SK-N-SH treated with all-trans-retinoic acid at 6 μM for 48 hours (cell line): ENCODE measurements around the gene BTG3.

Experiments used
- ATAC-seq: fragments of 200-7000 bp; cut with Tn5 transposase; 3 replicates; pipeline ENCODE4 v1.9.1; 2020; ENCODE audit warnings: mild to moderate bottlenecking, moderate library complexity
- ARNTL ChIP-seq: fragments of 450-650 bp; formaldehyde crosslinking; IDR thresholded peaks from 2 replicates; pipeline ENCODE4 v1.5.0; 2020; ENCODE audit warnings: low read depth, mild to moderate bottlenecking, moderate library complexity, borderline replicate concordance
- BACH2 ChIP-seq: fragments of 250-450 bp; sonication (Bioruptor Pico); IDR thresholded peaks from 2 replicates; pipeline ENCODE4 v1.9.0; 2021; ENCODE audit warnings: mild to moderate bottlenecking, borderline replicate concordance
- CSDC2 ChIP-seq: fragments of 250-450 bp; sonication (Bioruptor Pico); IDR thresholded peaks from 2 replicates; pipeline ENCODE4 v1.5.0; 2020; ENCODE audit warnings: mild to moderate bottlenecking, moderate library complexity
- ESRRG ChIP-seq: fragments of 250-450 bp; sonication (Bioruptor Pico); IDR thresholded peaks from 2 replicates; pipeline ENCODE4 v1.6.1; 2021; ENCODE audit warnings: mild to moderate bottlenecking
- ISL1 ChIP-seq: fragments of 250-450 bp; sonication (Bioruptor Pico); IDR thresholded peaks from 2 replicates; pipeline ENCODE4 v2.1.2; 2022; ENCODE audit warnings: mild to moderate bottlenecking, moderate library complexity
- RARB ChIP-seq: fragments of 250-450 bp; sonication (Bioruptor Pico); IDR thresholded peaks from 2 replicates; pipeline ENCODE4 v1.8.0; 2021; ENCODE audit warnings: mild to moderate bottlenecking, moderate library complexity
- SNAI2 ChIP-seq: fragments of 250-450 bp; sonication (Bioruptor Pico); IDR thresholded peaks from 2 replicates; pipeline ENCODE4 v1.5.0; 2020; ENCODE audit warnings: mild to moderate bottlenecking, moderate library complexity
- TCF4 ChIP-seq: fragments of 250-450 bp; sonication (Bioruptor Pico); IDR thresholded peaks from 2 replicates; pipeline ENCODE4 v1.8.0; 2021; ENCODE audit warnings: mild to moderate bottlenecking, moderate library complexity, borderline replicate concordance
- TOX ChIP-seq: fragments of 250-450 bp; sonication (Bioruptor Pico); IDR thresholded peaks from 2 replicates; pipeline ENCODE4 v1.8.0; 2021; ENCODE audit warnings: mild to moderate bottlenecking, moderate library complexity, borderline replicate concordance
- ZC3H10 ChIP-seq: fragments of 250-450 bp; sonication (Bioruptor Pico); IDR thresholded peaks from 2 replicates; pipeline ENCODE4 v1.5.1; 2021; ENCODE audit warnings: mild to moderate bottlenecking, moderate library complexity
- ZFP3 ChIP-seq: fragments of 250-450 bp; sonication (Bioruptor Pico); IDR thresholded peaks from 2 replicates; pipeline ENCODE4 v1.5.0; 2020; ENCODE audit warnings: mild to moderate bottlenecking, moderate library complexity
- ZFP30 ChIP-seq: fragments of 450-650 bp; formaldehyde crosslinking; IDR thresholded peaks from 2 replicates; pipeline ENCODE4 v1.5.0; 2022; ENCODE audit warnings: mild to moderate bottlenecking, moderate library complexity
- ZNF70 ChIP-seq: fragments of 450-650 bp; formaldehyde crosslinking; IDR thresholded peaks from 2 replicates; pipeline ENCODE4 v1.5.0; 2020; ENCODE audit warnings: mild to moderate bottlenecking, moderate library complexity
- ZNF8 ChIP-seq: fragments of 450-650 bp; formaldehyde crosslinking; IDR thresholded peaks from 2 replicates; pipeline ENCODE4 v1.5.0; 2020; ENCODE audit warnings: mild to moderate bottlenecking, moderate library complexity
- TF ChIP-seq, protein P1 (sequence below): fragments of 250-450 bp; sonication (Bioruptor Pico); IDR thresholded peaks from 2 replicates; pipeline ENCODE4 v1.8.0; 2020; ENCODE audit warnings: mild to moderate bottlenecking, moderate library complexity, borderline replicate concordance
- TF ChIP-seq, protein P2 (sequence below): fragments of 250-450 bp; sonication (Bioruptor Pico); IDR thresholded peaks from 2 replicates; pipeline ENCODE4 v1.5.0; 2020; ENCODE audit warnings: mild to moderate bottlenecking, moderate library complexity
- TF ChIP-seq, protein P3 (sequence below): fragments of 250-450 bp; sonication (Bioruptor Pico); IDR thresholded peaks from 2 replicates; pipeline ENCODE4 v1.5.1; 2021; ENCODE audit warnings: mild to moderate bottlenecking, moderate library complexity
- TF ChIP-seq, protein P4 (sequence below): fragments of 250-450 bp; sonication (Bioruptor Pico); IDR thresholded peaks from 2 replicates; pipeline ENCODE4 v1.5.1; 2020; ENCODE audit warnings: low read depth, mild to moderate bottlenecking, moderate library complexity
- TF ChIP-seq, protein P5 (sequence below): fragments of 250-450 bp; sonication (Bioruptor Pico); IDR thresholded peaks from 2 replicates; pipeline ENCODE4 v1.8.0; 2021; ENCODE audit warnings: low read depth, mild to moderate bottlenecking, moderate library complexity, borderline replicate concordance

Gene BTG3

DNA sequence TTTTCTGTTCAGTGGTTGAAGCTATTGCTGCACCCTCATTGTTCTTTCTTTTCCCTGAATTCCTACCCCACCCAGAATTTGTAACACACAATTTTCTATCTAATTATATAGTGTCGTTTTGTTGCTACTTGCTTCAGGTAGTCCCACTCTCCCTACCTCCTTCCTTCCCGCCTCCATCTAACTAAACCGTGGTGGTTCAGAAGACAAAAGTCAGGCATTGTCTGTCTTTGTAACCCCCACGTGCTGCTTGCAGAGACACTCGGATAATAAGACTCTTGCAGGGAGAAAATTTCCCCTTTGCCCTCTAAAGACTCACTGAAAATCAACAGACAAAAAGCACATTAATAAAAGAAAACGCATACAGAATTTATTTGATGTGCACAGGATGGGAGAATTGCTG, 46.2 kb upstream of the BTG3 start:
- TF ChIP-seq ZNF8 (CRISPR knock-in tag) = no peak
- TF ChIP-seq RARB (CRISPR knock-in tag) = no peak
- TF ChIP-seq TCF4 = no peak
- no peak for TF ChIP-seq TOX
- TF ChIP-seq ISL1 = no peak
- TF ChIP-seq ZFP3 (CRISPR knock-in tag) = no peak
- TF ChIP-seq, protein P1, sequence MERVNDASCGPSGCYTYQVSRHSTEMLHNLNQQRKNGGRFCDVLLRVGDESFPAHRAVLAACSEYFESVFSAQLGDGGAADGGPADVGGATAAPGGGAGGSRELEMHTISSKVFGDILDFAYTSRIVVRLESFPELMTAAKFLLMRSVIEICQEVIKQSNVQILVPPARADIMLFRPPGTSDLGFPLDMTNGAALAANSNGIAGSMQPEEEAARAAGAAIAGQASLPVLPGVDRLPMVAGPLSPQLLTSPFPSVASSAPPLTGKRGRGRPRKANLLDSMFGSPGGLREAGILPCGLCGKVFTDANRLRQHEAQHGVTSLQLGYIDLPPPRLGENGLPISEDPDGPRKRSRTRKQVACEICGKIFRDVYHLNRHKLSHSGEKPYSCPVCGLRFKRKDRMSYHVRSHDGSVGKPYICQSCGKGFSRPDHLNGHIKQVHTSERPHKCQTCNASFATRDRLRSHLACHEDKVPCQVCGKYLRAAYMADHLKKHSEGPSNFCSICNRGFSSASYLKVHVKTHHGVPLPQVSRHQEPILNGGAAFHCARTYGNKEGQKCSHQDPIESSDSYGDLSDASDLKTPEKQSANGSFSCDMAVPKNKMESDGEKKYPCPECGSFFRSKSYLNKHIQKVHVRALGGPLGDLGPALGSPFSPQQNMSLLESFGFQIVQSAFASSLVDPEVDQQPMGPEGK (CRISPR knock-in tag) = no peak
- TF ChIP-seq ZNF70 (CRISPR knock-in tag) = no peak
- TF ChIP-seq, all 23 proteins: peak for 0
- ATAC-seq = no peak

DNA sequence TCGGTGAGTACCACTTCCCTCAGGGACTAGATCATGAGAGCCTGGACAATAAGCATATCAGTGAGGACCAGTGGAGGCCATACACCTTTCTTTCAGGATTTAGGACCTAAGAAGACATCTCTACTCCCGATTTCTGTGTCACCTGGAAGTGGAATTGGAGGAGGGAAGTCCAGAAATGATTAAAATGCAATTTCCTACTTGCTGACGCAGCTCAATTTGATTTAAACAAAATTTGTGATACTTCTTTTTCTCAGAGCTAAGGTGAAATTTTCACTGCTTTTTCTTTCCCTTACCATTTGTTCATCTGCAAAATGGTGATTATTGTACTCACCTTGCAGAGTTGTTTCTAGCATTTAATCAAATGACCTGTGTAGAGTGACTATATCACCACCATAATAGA, 38.8 kb upstream of the BTG3 start:
- ATAC-seq = no peak
- TF ChIP-seq SNAI2 (CRISPR knock-in tag) (no peak), CSDC2 (CRISPR knock-in tag) (no peak), BACH2 (CRISPR knock-in tag) (no peak), TOX (no peak)
- TF ChIP-seq, all 23 proteins: peak for 0

DNA sequence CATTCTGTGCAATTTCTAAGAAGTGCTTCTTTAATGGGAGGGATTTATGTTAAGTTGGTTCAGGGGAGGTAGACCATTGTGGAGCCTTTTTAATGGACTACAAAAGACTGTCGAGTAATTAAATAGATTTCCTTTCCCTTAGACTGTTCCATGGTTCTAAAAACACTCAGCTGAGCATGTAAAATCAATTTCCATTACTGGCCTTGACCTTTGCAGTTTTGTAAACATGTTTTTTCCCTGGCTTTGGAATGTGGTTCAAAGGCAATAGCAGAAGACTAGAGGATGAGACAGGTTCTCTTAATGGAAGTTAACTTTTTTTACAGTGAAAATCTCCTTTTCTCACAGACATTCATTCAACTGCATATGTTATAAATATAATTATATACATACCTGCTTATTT, 37.6 kb upstream of the BTG3 start:
- TF ChIP-seq, protein P2, sequence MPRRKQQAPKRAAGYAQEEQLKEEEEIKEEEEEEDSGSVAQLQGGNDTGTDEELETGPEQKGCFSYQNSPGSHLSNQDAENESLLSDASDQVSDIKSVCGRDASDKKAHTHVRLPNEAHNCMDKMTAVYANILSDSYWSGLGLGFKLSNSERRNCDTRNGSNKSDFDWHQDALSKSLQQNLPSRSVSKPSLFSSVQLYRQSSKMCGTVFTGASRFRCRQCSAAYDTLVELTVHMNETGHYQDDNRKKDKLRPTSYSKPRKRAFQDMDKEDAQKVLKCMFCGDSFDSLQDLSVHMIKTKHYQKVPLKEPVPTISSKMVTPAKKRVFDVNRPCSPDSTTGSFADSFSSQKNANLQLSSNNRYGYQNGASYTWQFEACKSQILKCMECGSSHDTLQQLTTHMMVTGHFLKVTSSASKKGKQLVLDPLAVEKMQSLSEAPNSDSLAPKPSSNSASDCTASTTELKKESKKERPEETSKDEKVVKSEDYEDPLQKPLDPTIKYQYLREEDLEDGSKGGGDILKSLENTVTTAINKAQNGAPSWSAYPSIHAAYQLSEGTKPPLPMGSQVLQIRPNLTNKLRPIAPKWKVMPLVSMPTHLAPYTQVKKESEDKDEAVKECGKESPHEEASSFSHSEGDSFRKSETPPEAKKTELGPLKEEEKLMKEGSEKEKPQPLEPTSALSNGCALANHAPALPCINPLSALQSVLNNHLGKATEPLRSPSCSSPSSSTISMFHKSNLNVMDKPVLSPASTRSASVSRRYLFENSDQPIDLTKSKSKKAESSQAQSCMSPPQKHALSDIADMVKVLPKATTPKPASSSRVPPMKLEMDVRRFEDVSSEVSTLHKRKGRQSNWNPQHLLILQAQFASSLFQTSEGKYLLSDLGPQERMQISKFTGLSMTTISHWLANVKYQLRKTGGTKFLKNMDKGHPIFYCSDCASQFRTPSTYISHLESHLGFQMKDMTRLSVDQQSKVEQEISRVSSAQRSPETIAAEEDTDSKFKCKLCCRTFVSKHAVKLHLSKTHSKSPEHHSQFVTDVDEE (CRISPR knock-in tag) = no peak
- TF ChIP-seq, protein P1 (CRISPR knock-in tag) = no peak
- TF ChIP-seq ISL1 = no peak
- TF ChIP-seq ARNTL = no peak
- no peak for TF ChIP-seq SNAI2 (CRISPR knock-in tag)
- no peak for TF ChIP-seq ZFP30 (CRISPR knock-in tag)
- TF ChIP-seq, protein P3, sequence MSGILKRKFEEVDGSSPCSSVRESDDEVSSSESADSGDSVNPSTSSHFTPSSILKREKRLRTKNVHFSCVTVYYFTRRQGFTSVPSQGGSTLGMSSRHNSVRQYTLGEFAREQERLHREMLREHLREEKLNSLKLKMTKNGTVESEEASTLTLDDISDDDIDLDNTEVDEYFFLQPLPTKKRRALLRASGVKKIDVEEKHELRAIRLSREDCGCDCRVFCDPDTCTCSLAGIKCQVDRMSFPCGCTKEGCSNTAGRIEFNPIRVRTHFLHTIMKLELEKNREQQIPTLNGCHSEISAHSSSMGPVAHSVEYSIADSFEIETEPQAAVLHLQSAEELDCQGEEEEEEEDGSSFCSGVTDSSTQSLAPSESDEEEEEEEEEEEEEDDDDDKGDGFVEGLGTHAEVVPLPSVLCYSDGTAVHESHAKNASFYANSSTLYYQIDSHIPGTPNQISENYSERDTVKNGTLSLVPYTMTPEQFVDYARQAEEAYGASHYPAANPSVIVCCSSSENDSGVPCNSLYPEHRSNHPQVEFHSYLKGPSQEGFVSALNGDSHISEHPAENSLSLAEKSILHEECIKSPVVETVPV (CRISPR knock-in tag) = no peak
- ATAC-seq = no peak

DNA sequence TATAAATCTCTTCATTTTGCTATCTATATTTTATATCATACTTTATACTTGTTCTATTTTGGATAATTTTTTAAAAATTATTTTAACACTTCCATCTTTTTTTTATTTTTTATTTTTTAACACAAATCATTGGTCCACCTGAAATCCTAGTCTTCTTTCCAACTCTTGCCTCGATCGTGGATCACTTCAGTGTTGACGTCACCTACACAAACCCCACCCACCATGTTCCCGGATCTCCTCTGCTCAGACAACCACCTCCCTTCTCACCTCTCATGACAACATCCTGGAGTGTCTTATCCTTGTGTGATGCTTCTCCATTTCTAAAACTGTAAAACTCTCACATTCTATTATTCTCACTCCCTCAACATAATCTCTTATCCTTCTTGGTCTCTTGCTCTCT, 34.1 kb upstream of the BTG3 start:
- ATAC-seq = no peak
- TF ChIP-seq SNAI2 (CRISPR knock-in tag) (no peak), ZC3H10 (CRISPR knock-in tag) (no peak), ZNF70 (CRISPR knock-in tag) (no peak), CSDC2 (CRISPR knock-in tag) (no peak), ISL1 (no peak), ZNF8 (CRISPR knock-in tag) (no peak), ZFP3 (CRISPR knock-in tag) (no peak), TCF4 (no peak), ZFP30 (CRISPR knock-in tag) (no peak), ESRRG (CRISPR knock-in tag) (no peak), TOX (no peak), ARNTL (no peak)
- TF ChIP-seq, protein P4, sequence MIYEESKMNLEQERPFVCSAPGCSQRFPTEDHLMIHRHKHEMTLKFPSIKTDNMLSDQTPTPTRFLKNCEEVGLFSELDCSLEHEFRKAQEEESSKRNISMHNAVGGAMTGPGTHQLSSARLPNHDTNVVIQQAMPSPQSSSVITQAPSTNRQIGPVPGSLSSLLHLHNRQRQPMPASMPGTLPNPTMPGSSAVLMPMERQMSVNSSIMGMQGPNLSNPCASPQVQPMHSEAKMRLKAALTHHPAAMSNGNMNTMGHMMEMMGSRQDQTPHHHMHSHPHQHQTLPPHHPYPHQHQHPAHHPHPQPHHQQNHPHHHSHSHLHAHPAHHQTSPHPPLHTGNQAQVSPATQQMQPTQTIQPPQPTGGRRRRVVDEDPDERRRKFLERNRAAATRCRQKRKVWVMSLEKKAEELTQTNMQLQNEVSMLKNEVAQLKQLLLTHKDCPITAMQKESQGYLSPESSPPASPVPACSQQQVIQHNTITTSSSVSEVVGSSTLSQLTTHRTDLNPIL = no peak
- TF ChIP-seq, protein P5, sequence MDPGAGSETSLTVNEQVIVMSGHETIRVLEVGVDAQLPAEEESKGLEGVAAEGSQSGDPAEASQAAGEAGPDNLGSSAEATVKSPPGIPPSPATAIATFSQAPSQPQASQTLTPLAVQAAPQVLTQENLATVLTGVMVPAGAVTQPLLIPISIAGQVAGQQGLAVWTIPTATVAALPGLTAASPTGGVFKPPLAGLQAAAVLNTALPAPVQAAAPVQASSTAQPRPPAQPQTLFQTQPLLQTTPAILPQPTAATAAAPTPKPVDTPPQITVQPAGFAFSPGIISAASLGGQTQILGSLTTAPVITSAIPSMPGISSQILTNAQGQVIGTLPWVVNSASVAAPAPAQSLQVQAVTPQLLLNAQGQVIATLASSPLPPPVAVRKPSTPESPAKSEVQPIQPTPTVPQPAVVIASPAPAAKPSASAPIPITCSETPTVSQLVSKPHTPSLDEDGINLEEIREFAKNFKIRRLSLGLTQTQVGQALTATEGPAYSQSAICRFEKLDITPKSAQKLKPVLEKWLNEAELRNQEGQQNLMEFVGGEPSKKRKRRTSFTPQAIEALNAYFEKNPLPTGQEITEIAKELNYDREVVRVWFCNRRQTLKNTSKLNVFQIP (CRISPR knock-in tag) = no peak
- TF ChIP-seq, protein P2 (CRISPR knock-in tag) = no peak
- TF ChIP-seq, protein P3 (CRISPR knock-in tag) = no peak
